ENCODE data around the gene CCNH.

Gene CCNH

GRCh38 chr5:87412630-87413342, at the start of gene CCNH:
Gene CCNH, minus strand, starts transcription at chr5:87412930. Its CDS starts 136 bp downstream, at chr5:87412794.
- peak; percentile 95 for DNase-seq (ENCODE audit: low read depth in 2 of 2)

GRCh38 chr5:87457706-87458105, 45.0 kb upstream of the CCNH start:
- no peak for DNase-seq (ENCODE audit: low read depth in 2 of 2)

- DNase-seq (ENCODE audit: low read depth in 2 of 2) = no peak
Observed at GRCh38 chr5:87453801-87454200, 41.1 kb upstream of the CCNH start.

- no peak for DNase-seq (ENCODE audit: low read depth in 2 of 2)
Observed at GRCh38 chr5:87452837-87453236, 40.1 kb upstream of the CCNH start.

- DNase-seq (ENCODE audit: low read depth in 2 of 2) = no peak
Observed at GRCh38 chr5:87442419-87442818, 29.7 kb upstream of the CCNH start.

- no peak for DNase-seq (ENCODE audit: low read depth in 2 of 2)
Observed at GRCh38 chr5:87438231-87438630, 25.5 kb upstream of the CCNH start.

- DNase-seq (ENCODE audit: low read depth in 2 of 2) = no peak
Observed at GRCh38 chr5:87437724-87438123, 25.0 kb upstream of the CCNH start.

- DNase-seq (ENCODE audit: low read depth in 2 of 2) = no peak
Observed at GRCh38 chr5:87435144-87435694, 22.5 kb upstream of the CCNH start.

- DNase-seq (ENCODE audit: low read depth in 2 of 2) = no peak
Observed at GRCh38 chr5:87434461-87434860, 21.7 kb upstream of the CCNH start.

- no peak for DNase-seq (ENCODE audit: low read depth in 2 of 2)
Observed at GRCh38 chr5:87433945-87434344, 21.2 kb upstream of the CCNH start.

GRCh38 chr5:87432460-87432859, 19.7 kb upstream of the CCNH start:
- no peak for DNase-seq (ENCODE audit: low read depth in 2 of 2)

- no peak for DNase-seq (ENCODE audit: low read depth in 2 of 2)
Observed at GRCh38 chr5:87430863-87431457, 18.2 kb upstream of the CCNH start.

- DNase-seq (ENCODE audit: low read depth in 2 of 2) = no peak
Observed at GRCh38 chr5:87423755-87424154, 11.0 kb upstream of the CCNH start.

- DNase-seq (ENCODE audit: low read depth in 2 of 2) = no peak
Observed at GRCh38 chr5:87421307-87421706, 8.6 kb upstream of the CCNH start.

- DNase-seq (ENCODE audit: low read depth in 2 of 2) = no peak
Observed at GRCh38 chr5:87418506-87418905, 5.8 kb upstream of the CCNH start.

- DNase-seq (ENCODE audit: low read depth in 2 of 2) = no peak
Observed at GRCh38 chr5:87413343-87413645, 564 bp upstream of the CCNH start.

- DNase-seq (ENCODE audit: low read depth in 2 of 2) = no peak
Observed at GRCh38 chr5:87411973-87412629, 629 bp downstream of the CCNH start.

GRCh38 chr5:87411586-87411972, 1.2 kb downstream of the CCNH start:
- no peak for DNase-seq (ENCODE audit: low read depth in 2 of 2)

- DNase-seq (ENCODE audit: low read depth in 2 of 2) = no peak
Observed at GRCh38 chr5:87410931-87411330, 1.8 kb downstream of the CCNH start.

- no peak for DNase-seq (ENCODE audit: low read depth in 2 of 2)
Observed at GRCh38 chr5:87408204-87408603, 4.5 kb downstream of the CCNH start.

- DNase-seq (ENCODE audit: low read depth in 2 of 2) = no peak
Observed at GRCh38 chr5:87405472-87406155, 7.1 kb downstream of the CCNH start.

GRCh38 chr5:87404359-87404758, 8.4 kb downstream of the CCNH start:
- DNase-seq (ENCODE audit: low read depth in 2 of 2) = no peak

Measured in fibroblast of skin of left quadriceps (primary cell).